Stimulated activated CD8-positive, alpha-beta memory T cell treated with anti-CD3 and anti-CD28 coated beads, Interleukin-15, amount 100 ng/mL, for 24 hours (primary cell): ENCODE data around the gene MALT1.
"Not testable (repeated sequence)": the region's sequence is repeated elsewhere in the genome, so short reads cannot be mapped to it uniquely, and the experiment has no call there.

Source experiments
- DNase-seq: peaks from one replicate; pipeline ENCODE4 v3.0.0-alpha.2; 2020; ENCODE audit warnings: low read depth

The MALT1 gene

GRCh38 chr18:58653144-58653722, 18.0 kb upstream of the MALT1 start:
- not testable (repeated sequence) for DNase-seq

GRCh38 chr18:58653814-58654509, 17.3 kb upstream of the MALT1 start:
- DNase-seq: no peak

- DNase-seq: no peak
Observed at GRCh38 chr18:58654896-58655614, 16.2 kb upstream of the MALT1 start.

GRCh38 chr18:58657081-58657480, 14.2 kb upstream of the MALT1 start:
- DNase-seq: no peak

GRCh38 chr18:58657494-58657893, 13.8 kb upstream of the MALT1 start:
- DNase-seq: no peak

GRCh38 chr18:58659691-58660090, 11.6 kb upstream of the MALT1 start:
- DNase-seq: no peak

GRCh38 chr18:58660915-58661314, 10.3 kb upstream of the MALT1 start:
- no peak for DNase-seq

- DNase-seq: no peak
Observed at GRCh38 chr18:58661423-58661822, 9.8 kb upstream of the MALT1 start.

- DNase-seq: no peak
Observed at GRCh38 chr18:58662118-58662517, 9.1 kb upstream of the MALT1 start.

- DNase-seq: no peak
Observed at GRCh38 chr18:58666176-58666575, 5.1 kb upstream of the MALT1 start.

- DNase-seq: no peak
Observed at GRCh38 chr18:58668211-58668610, 3.1 kb upstream of the MALT1 start.

- DNase-seq: no peak
Observed at GRCh38 chr18:58668897-58669296, 2.4 kb upstream of the MALT1 start.

GRCh38 chr18:58669731-58670378, 1.4 kb upstream of the MALT1 start:
- DNase-seq: no peak

- no peak for DNase-seq
Observed at GRCh38 chr18:58670404-58671110, 708 bp upstream of the MALT1 start.

- no peak for DNase-seq
Observed at GRCh38 chr18:58671632-58672564, 633 bp downstream of the MALT1 start.

GRCh38 chr18:58674159-58674558, 2.9 kb downstream of the MALT1 start:
- DNase-seq: no peak

GRCh38 chr18:58674863-58675472, 3.7 kb downstream of the MALT1 start:
- DNase-seq: no peak

GRCh38 chr18:58676270-58676669, 5.0 kb downstream of the MALT1 start:
- DNase-seq: no peak

- no peak for DNase-seq
Observed at GRCh38 chr18:58682429-58683069, 11.3 kb downstream of the MALT1 start.

- no peak for DNase-seq
Observed at GRCh38 chr18:58687871-58688308, 16.6 kb downstream of the MALT1 start.
